Peyer's patch (tissue), 4 donors: ENCODE results near the gene METAP1D.

Source experiments
- POLR2A ChIP-seq, 2 donors: fragments of 450-650 bp; IDR thresholded peaks; one replicate each; pipeline ENCODE4 v1.5.1; 2017; ENCODE audit warnings: antibody characterized with exemption in 2 of 2, mild to moderate bottlenecking in 2 of 2, moderate library complexity in 2 of 2
- TF ChIP-seq, protein P1 (sequence below), 6 experiments: fragments of 450-650 bp in 4 of 6; fragments of 200-600 bp in 2 of 6; sonication (generic) in 1 of 6; IDR thresholded peaks; one replicate each; pipeline ENCODE4 v1.5.1; 2017 to 2019; ENCODE audit warnings: antibody characterized with exemption in 6 of 6, mild to moderate bottlenecking in 3 of 6, moderate library complexity in 1 of 6

DNA sequence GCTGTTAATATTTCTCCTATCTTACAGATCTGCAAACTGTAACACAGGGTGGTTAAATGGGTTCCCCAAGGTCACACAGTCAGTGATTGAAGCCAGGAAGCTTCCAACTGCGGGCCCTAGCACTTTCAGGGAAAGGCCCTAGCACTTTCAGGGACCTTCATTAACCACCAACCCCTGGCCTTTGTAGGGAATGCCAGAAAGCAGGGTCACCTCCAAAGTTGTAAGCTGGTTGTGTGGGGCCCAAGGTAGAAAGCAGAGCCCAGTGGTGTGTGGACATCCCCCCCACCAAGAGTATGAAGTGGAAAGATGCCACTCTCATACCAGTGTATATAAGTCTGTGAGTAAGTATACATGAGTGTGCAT, 98.5 kb downstream of the METAP1D start:
- TF ChIP-seq, protein P1, sequence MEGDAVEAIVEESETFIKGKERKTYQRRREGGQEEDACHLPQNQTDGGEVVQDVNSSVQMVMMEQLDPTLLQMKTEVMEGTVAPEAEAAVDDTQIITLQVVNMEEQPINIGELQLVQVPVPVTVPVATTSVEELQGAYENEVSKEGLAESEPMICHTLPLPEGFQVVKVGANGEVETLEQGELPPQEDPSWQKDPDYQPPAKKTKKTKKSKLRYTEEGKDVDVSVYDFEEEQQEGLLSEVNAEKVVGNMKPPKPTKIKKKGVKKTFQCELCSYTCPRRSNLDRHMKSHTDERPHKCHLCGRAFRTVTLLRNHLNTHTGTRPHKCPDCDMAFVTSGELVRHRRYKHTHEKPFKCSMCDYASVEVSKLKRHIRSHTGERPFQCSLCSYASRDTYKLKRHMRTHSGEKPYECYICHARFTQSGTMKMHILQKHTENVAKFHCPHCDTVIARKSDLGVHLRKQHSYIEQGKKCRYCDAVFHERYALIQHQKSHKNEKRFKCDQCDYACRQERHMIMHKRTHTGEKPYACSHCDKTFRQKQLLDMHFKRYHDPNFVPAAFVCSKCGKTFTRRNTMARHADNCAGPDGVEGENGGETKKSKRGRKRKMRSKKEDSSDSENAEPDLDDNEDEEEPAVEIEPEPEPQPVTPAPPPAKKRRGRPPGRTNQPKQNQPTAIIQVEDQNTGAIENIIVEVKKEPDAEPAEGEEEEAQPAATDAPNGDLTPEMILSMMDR (IDR thresholded peaks at IDR 0.05) = no peak
- no peak for TF ChIP-seq POLR2A (IDR thresholded peaks at IDR 0.05)
